ENCODE results near the gene ST3GAL3.

DNA sequence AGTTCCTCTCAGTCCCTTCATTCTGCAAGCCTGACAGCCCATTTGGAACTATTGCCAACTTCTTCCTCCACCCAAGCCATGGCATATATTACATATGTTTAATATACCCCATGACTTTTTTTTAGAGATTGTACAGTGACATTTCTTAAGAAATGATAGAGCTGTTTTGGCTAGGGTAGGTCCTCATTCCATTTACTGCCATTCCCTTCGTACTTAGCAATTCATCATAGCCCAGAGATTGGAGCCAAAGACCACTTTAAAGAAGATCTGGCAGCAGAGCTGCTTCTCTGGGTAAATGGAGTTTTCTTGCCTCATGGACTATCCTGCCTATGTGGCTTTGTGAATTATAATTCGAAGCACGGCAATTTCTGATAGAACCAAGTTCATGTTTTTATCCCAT lies 93.4 kb downstream of the ST3GAL3 start:
- TF ChIP-seq POLR2A (IDR thresholded peaks at IDR 0.05) (no peak), CTCF (IDR thresholded peaks at IDR 0.05) (no peak)

Data from testis (tissue), 2 donors.